Activated CD8-positive, alpha-beta T cell treated with anti-CD3 and anti-CD28 coated beads for 36 hours (primary cell): Measurements from ENCODE around the gene ELAPOR2. TPM values are rescaled to one million over a fixed set of nuclear protein-coding genes. Genes with fewer than 3 reads are reported as not detected.
"Not testable (repeated sequence)": the region's sequence is repeated elsewhere in the genome, so short reads cannot be mapped to it uniquely, and the experiment has no call there.

Experiments used
- ATAC-seq: fragments of 200-7000 bp; cut with Tn5 transposase; one replicate; pipeline ENCODE4 v1.10.0; 2021; ENCODE audit warnings: mild to moderate bottlenecking, moderate library complexity
- CTCF ChIA-PET: fragments of 350-600 bp; sonication (Branson Sonifier 250); formaldehyde crosslinking; loops from one replicate; lab custom pipeline; 2021; ENCODE audit warnings: antibody characterized with exemption; lab: Charles Lee
- POLR2A ChIA-PET: fragments of 350-600 bp; sonication (Branson Sonifier 250); formaldehyde crosslinking; loops from one replicate; lab custom pipeline; 2021; ENCODE audit warnings: antibody characterized with exemption; lab: Charles Lee
- DNase-seq: peaks from one replicate; pipeline ENCODE4 v3.0.0-alpha.2; 2020
- H3K27ac Mint-ChIP-seq: one replicate; pipeline ENCODE4 v1.8.0; 2021; ENCODE audit warnings: mild to moderate bottlenecking, mixed read lengths
- H3K27me3 Mint-ChIP-seq: one replicate; pipeline ENCODE4 v1.8.0; 2021; ENCODE audit warnings: mixed read lengths
- H3K36me3 Mint-ChIP-seq: one replicate; pipeline ENCODE4 v1.8.0; 2021; ENCODE audit warnings: low read depth, mixed read lengths
- H3K4me1 Mint-ChIP-seq: one replicate; pipeline ENCODE4 v1.8.0; 2021; ENCODE audit warnings: low read depth, mixed read lengths
- H3K4me3 Mint-ChIP-seq: one replicate; pipeline ENCODE4 v1.8.0; 2021; ENCODE audit warnings: mild to moderate bottlenecking, moderate library complexity, mixed read lengths
- H3K9me3 Mint-ChIP-seq: one replicate; pipeline ENCODE4 v1.8.0; 2021; ENCODE audit warnings: mixed read lengths
- intact Hi-C: fragments of 100-400 bp; cut with micrococcal nuclease; formaldehyde crosslinking; loops from one replicate; pipeline ENCODE4 v1.10.0; 2022
- total RNA-seq, 2 experiments: library from RNA; stranded (reverse); gene quantifications; one replicate each; pipeline ENCODE4 v1.2.3, GENCODE V29; 2021
- TF ChIP-seq, protein P1 (sequence below): fragments of 200-600 bp; IDR thresholded peaks from one replicate; pipeline ENCODE4 v1.8.0; 2022; ENCODE audit warnings: antibody characterized with exemption, mild to moderate bottlenecking

Gene ELAPOR2
- total RNA-seq, 2 experiments from 2014 or later = 2.8 to 3.1 TPM

GRCh38 chr7:87100326-87100725 is 40.9 kb upstream of the ELAPOR2 start:
- POLR2A ChIA-PET = no interaction called here
- ATAC-seq = no peak
- Mint-ChIP-seq H3K36me3 (no peaks in the 10 kb centered on the region), H3K27me3 (peaks cover 11% of the 10 kb centered on the region), H3K4me3 (no peak overlapping the region), H3K4me1 (no peaks in the 10 kb centered on the region), H3K27ac (no peak overlapping the region), H3K9me3 (no peaks in the 10 kb centered on the region)
- intact Hi-C loops = no loop called here
- CTCF ChIA-PET = no interaction called here
- no peak for DNase-seq
- TF ChIP-seq, protein P1, sequence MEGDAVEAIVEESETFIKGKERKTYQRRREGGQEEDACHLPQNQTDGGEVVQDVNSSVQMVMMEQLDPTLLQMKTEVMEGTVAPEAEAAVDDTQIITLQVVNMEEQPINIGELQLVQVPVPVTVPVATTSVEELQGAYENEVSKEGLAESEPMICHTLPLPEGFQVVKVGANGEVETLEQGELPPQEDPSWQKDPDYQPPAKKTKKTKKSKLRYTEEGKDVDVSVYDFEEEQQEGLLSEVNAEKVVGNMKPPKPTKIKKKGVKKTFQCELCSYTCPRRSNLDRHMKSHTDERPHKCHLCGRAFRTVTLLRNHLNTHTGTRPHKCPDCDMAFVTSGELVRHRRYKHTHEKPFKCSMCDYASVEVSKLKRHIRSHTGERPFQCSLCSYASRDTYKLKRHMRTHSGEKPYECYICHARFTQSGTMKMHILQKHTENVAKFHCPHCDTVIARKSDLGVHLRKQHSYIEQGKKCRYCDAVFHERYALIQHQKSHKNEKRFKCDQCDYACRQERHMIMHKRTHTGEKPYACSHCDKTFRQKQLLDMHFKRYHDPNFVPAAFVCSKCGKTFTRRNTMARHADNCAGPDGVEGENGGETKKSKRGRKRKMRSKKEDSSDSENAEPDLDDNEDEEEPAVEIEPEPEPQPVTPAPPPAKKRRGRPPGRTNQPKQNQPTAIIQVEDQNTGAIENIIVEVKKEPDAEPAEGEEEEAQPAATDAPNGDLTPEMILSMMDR = no peak

DNA sequence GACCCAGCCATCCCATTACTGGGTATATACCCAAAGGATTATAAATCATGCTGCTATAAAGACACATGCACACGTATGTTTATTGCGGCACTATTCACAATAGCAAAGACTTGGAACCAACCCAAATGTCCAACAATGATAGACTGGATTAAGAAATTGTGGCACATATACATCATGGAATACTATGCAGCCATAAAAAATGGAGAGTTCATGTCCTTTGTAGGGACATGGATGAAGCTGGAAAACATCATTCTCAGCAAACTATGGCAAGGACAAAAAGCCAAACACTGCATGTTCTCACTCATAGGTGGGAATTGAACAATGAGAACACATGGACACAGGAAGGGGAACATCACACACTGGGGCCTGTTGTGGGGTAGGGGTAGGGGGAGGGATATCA is 37.9 kb upstream of the ELAPOR2 start:
- H3K27me3 Mint-ChIP-seq = peaks cover 17% of the 10 kb centered on the region
- DNase-seq, H3K27ac Mint-ChIP-seq, H3K36me3 Mint-ChIP-seq, ATAC-seq, intact Hi-C loops, H3K9me3 Mint-ChIP-seq, CTCF ChIA-PET, H3K4me1 Mint-ChIP-seq, H3K4me3 Mint-ChIP-seq, POLR2A ChIA-PET: not testable (repeated sequence)

GRCh38 chr7:87094322-87094721 is 34.9 kb upstream of the ELAPOR2 start:
- TF ChIP-seq, protein P1 = no peak
- Mint-ChIP-seq H3K4me3 (no peak overlapping the region), H3K27me3 (peaks cover 11% of the 10 kb centered on the region), H3K4me1 (no peaks in the 10 kb centered on the region), H3K9me3 (no peaks in the 10 kb centered on the region), H3K36me3 (no peaks in the 10 kb centered on the region), H3K27ac (no peak overlapping the region)
- intact Hi-C loops = no loop called here
- no peak for ATAC-seq
- no peak for DNase-seq
- POLR2A ChIA-PET = no interaction called here
- CTCF ChIA-PET = no interaction called here

GRCh38 chr7:87092568-87093091 is 33.2 kb upstream of the ELAPOR2 start:
- Mint-ChIP-seq H3K4me1 (no peaks in the 10 kb centered on the region), H3K36me3 (no peaks in the 10 kb centered on the region), H3K4me3 (no peak overlapping the region), H3K27ac (no peak overlapping the region), H3K9me3 (no peaks in the 10 kb centered on the region), H3K27me3 (peaks cover 11% of the 10 kb centered on the region)
- TF ChIP-seq, protein P1 = no peak
- intact Hi-C loops = no loop called here
- ChIA-PET POLR2A (no interaction called here), CTCF (no interaction called here)
- DNase-seq = no peak
- no peak for ATAC-seq

- ChIA-PET POLR2A (no interaction called here), CTCF (no interaction called here)
- no peak for DNase-seq
- H3K27ac Mint-ChIP-seq = no peak overlapping the region
- H3K4me1 Mint-ChIP-seq = no peaks in the 10 kb centered on the region
- peaks cover 11% of the 10 kb centered on the region for H3K27me3 Mint-ChIP-seq
- H3K4me3 Mint-ChIP-seq = no peak overlapping the region
- intact Hi-C loops = no loop called here
- TF ChIP-seq, protein P1 = no peak
- peaks cover 2% of the 10 kb centered on the region for H3K9me3 Mint-ChIP-seq
- ATAC-seq = no peak
- no peaks in the 10 kb centered on the region for H3K36me3 Mint-ChIP-seq
These were observed 32.1 kb upstream of the ELAPOR2 start for GRCh38 chr7:87091487-87092066.
